Measurements from ENCODE around the gene AOPEP.

DNA sequence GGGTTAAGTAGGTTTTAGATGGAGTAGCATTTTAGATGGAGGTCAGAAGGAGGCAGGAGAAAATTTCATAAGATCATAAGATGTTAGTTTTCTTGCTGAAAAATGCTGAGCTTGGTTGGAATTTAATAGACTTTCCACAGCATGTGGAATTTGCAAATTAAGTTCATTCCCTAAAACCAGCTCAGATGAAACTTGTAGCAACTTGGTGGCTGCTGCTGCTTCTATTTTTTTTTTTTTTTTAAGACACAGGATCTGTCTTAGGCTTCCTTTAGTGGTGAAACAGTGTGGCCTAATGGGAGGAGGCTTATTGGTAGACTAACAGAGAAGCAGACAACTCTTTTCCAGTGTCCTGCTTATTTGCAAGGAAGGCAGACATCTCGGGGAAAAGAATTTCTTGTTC lies 154.5 kb downstream of the AOPEP start:
- TF ChIP-seq, protein P1, sequence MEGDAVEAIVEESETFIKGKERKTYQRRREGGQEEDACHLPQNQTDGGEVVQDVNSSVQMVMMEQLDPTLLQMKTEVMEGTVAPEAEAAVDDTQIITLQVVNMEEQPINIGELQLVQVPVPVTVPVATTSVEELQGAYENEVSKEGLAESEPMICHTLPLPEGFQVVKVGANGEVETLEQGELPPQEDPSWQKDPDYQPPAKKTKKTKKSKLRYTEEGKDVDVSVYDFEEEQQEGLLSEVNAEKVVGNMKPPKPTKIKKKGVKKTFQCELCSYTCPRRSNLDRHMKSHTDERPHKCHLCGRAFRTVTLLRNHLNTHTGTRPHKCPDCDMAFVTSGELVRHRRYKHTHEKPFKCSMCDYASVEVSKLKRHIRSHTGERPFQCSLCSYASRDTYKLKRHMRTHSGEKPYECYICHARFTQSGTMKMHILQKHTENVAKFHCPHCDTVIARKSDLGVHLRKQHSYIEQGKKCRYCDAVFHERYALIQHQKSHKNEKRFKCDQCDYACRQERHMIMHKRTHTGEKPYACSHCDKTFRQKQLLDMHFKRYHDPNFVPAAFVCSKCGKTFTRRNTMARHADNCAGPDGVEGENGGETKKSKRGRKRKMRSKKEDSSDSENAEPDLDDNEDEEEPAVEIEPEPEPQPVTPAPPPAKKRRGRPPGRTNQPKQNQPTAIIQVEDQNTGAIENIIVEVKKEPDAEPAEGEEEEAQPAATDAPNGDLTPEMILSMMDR (conservative IDR thresholded peaks at IDR 0.05 in 1 of 2, IDR thresholded peaks at IDR 0.05 in 1 of 2; ENCODE audit: low read depth in 1 of 2, low read length in 2 of 2): no peak
- no peak for TF ChIP-seq EZH2 (IDR thresholded peaks at IDR 0.05; ENCODE audit: low read length, missing control alignments)
